SKM-1 (cell line): ENCODE data around the gene SCMH1.
"Not testable (repeated sequence)": the region's sequence is repeated elsewhere in the genome, so short reads cannot be mapped to it uniquely, and the experiment has no call there.

Experiments
- DNase-seq: peaks from one replicate; lab custom pipeline; 2025; ENCODE audit not compliant: unreplicated experiment; lab: John Stamatoyannopoulos, UW

Gene SCMH1

GRCh38 chr1:41158147-41158875 lies 83.8 kb downstream of the SCMH1 start:
- no peak for DNase-seq

GRCh38 chr1:41155105-41155504 lies 87.0 kb downstream of the SCMH1 start:
- DNase-seq = no peak

- no peak for DNase-seq
These were observed 88.3 kb downstream of the SCMH1 start for GRCh38 chr1:41153750-41154274.

- no peak for DNase-seq
These were observed 89.5 kb downstream of the SCMH1 start for GRCh38 chr1:41152622-41153044.

GRCh38 chr1:41151846-41152245 lies 90.3 kb downstream of the SCMH1 start:
- no peak for DNase-seq

GRCh38 chr1:41149570-41149969 lies 92.5 kb downstream of the SCMH1 start:
- no peak for DNase-seq

- DNase-seq = no peak
These were observed 97.8 kb downstream of the SCMH1 start for GRCh38 chr1:41144285-41144684.

- no peak for DNase-seq
These were observed 103.6 kb downstream of the SCMH1 start for GRCh38 chr1:41138549-41138948.

- DNase-seq = no peak
These were observed 106.7 kb downstream of the SCMH1 start for GRCh38 chr1:41135196-41135947.

GRCh38 chr1:41134325-41134724 lies 107.8 kb downstream of the SCMH1 start:
- DNase-seq = not testable (repeated sequence)

GRCh38 chr1:41122851-41123518 lies 119.1 kb downstream of the SCMH1 start:
- DNase-seq = no peak

GRCh38 chr1:41122148-41122547 lies 120.0 kb downstream of the SCMH1 start:
- no peak for DNase-seq

GRCh38 chr1:41118645-41119044 lies 123.5 kb downstream of the SCMH1 start:
- no peak for DNase-seq

- DNase-seq = not testable (repeated sequence)
These were observed 124.9 kb downstream of the SCMH1 start for GRCh38 chr1:41117241-41117640.

GRCh38 chr1:41110736-41111135 lies 131.4 kb downstream of the SCMH1 start:
- no peak for DNase-seq

- DNase-seq = no peak
These were observed 131.8 kb downstream of the SCMH1 start for GRCh38 chr1:41110286-41110685.

- peak; percentile 75 for DNase-seq
These were observed 132.6 kb downstream of the SCMH1 start for GRCh38 chr1:41109310-41110197.

GRCh38 chr1:41108696-41109275 lies 133.3 kb downstream of the SCMH1 start:
- peak; percentile 15 for DNase-seq

- no peak for DNase-seq
These were observed 138.3 kb downstream of the SCMH1 start for GRCh38 chr1:41103766-41104165.

GRCh38 chr1:41102653-41103052 lies 139.5 kb downstream of the SCMH1 start:
- DNase-seq = no peak
